GM12878 (cell line): ENCODE measurements around the gene OS9. TPM values are rescaled to one million over a fixed set of nuclear protein-coding genes. Genes with fewer than 3 reads are reported as not detected.

Experiments used
- ATF7 ChIP-seq: fragments of 450-650 bp; IDR thresholded peaks from 2 replicates; pipeline ENCODE4 v1.6.1; 2016; ENCODE audit warnings: low read depth, mild to moderate bottlenecking
- BMI1 ChIP-seq: fragments of 450-650 bp; IDR thresholded peaks from 2 replicates; pipeline ENCODE4 v1.6.1; 2016; ENCODE audit warnings: mild to moderate bottlenecking, moderate library complexity, borderline replicate concordance
- DPF2 ChIP-seq: fragments of 450-650 bp; IDR thresholded peaks from 2 replicates; pipeline ENCODE4 v1.6.1; 2017; ENCODE audit warnings: mild to moderate bottlenecking
- ESRRA ChIP-seq: IDR thresholded peaks from 2 replicates; pipeline ENCODE4 v1.6.1; 2012; ENCODE audit warnings: mild to moderate bottlenecking, low read length, improper control_type of control experiment
- FOS ChIP-seq: IDR thresholded peaks from 3 replicates; pipeline ENCODE4 v1.6.1; 2011; ENCODE audit warnings: borderline replicate concordance; ENCODE audit not compliant: insufficient read length; ENCODE audit errors: extremely low read depth
- IKZF2 ChIP-seq, 2 experiments: fragments of 450-650 bp; IDR thresholded peaks; 2 replicates each; pipeline ENCODE4 v1.6.1; 2017; ENCODE audit warnings: mild to moderate bottlenecking in 2 of 2, moderate library complexity in 2 of 2
- MYC ChIP-seq: IDR thresholded peaks from 2 replicates; pipeline ENCODE4 v1.6.1; 2011; ENCODE audit warnings: mild to moderate bottlenecking, low read length, moderate library complexity, inconsistent platforms; ENCODE audit not compliant: insufficient read depth, insufficient replicate concordance, insufficient read length, severe bottlenecking
- NFXL1 ChIP-seq: fragments of 450-650 bp; IDR thresholded peaks from 2 replicates; pipeline ENCODE4 v1.6.1; 2017; ENCODE audit warnings: antibody characterized with exemption, mild to moderate bottlenecking, borderline replicate concordance
- NFYB ChIP-seq: IDR thresholded peaks from 2 replicates; pipeline ENCODE4 v1.6.1; 2011; ENCODE audit warnings: low read depth, mild to moderate bottlenecking, low read length, improper control_type of control experiment, moderate library complexity; ENCODE audit not compliant: insufficient read depth
- NR2F1 ChIP-seq: fragments of 450-650 bp; conservative IDR thresholded peaks from 2 replicates; pipeline ENCODE4 v1.6.1; 2017; ENCODE audit warnings: mild to moderate bottlenecking
- PAX5 ChIP-seq: IDR thresholded peaks from 2 replicates; pipeline ENCODE4 v1.6.1; 2011; ENCODE audit warnings: low read depth, low read length, borderline replicate concordance
- PML ChIP-seq: IDR thresholded peaks from 2 replicates; pipeline ENCODE4 v1.6.1; 2012; ENCODE audit warnings: low read length, inconsistent platforms
- POLR2A ChIP-seq: IDR thresholded peaks from 2 replicates; pipeline ENCODE4 v1.6.1; 2011; ENCODE audit warnings: low read depth, mild to moderate bottlenecking, low read length
- POLR2AphosphoS5 ChIP-seq: IDR thresholded peaks from 2 replicates; pipeline ENCODE4 v1.6.1; 2011; ENCODE audit warnings: mild to moderate bottlenecking, low read length, inconsistent platforms
- RAD21 ChIP-seq: IDR thresholded peaks from 2 replicates; pipeline ENCODE4 v1.6.1; 2011; ENCODE audit warnings: mild to moderate bottlenecking, low read depth, low read length, moderate library complexity; ENCODE audit not compliant: insufficient read depth
- RCOR1 ChIP-seq: conservative IDR thresholded peaks from 2 replicates; pipeline ENCODE4 v1.6.1; 2012; ENCODE audit warnings: low read depth, low read length, improper control_type of control experiment
- SMC3 ChIP-seq: IDR thresholded peaks from 2 replicates; pipeline ENCODE4 v1.6.1; 2011; ENCODE audit warnings: low read length, improper control_type of control experiment, borderline replicate concordance
- SUZ12 ChIP-seq: fragments of 200-600 bp; sonication (generic); IDR thresholded peaks from one replicate; pipeline ENCODE4 v1.6.1; 2018; ENCODE audit warnings: antibody characterized with exemption, mild to moderate bottlenecking; ENCODE audit not compliant: unreplicated experiment
- ZBED1 ChIP-seq: IDR thresholded peaks from 2 replicates; pipeline ENCODE4 v1.6.1; 2016; ENCODE audit warnings: borderline replicate concordance
- ZNF217 ChIP-seq: fragments of 450-650 bp; IDR thresholded peaks from 2 replicates; pipeline ENCODE4 v1.6.1; 2017; ENCODE audit warnings: antibody characterized with exemption, mild to moderate bottlenecking
- ZNF274 ChIP-seq: IDR thresholded peaks from one replicate; pipeline ENCODE4 v1.8.0; 2011; ENCODE audit not compliant: insufficient read length, insufficient read depth
- polyA plus RNA-seq, 11 experiments: library from polyadenylated mRNA; depleted of rRNA in 4 of 11; unstranded in 6 of 11; stranded (reverse) in 5 of 11; fragments of >200 nt; fragmentation: Nextera tagmentation in 4 of 11; fragmentation: Illumina TruSeq in 1 of 11; extraction: Ambion mirVana in 4 of 11; extraction: Trizol in 1 of 11; gene quantifications; 1 replicate in 1 of 11; 2 replicates in 10 of 11; pipeline versions ENCODE4 v1.2.1 to v1.2.3, GENCODE V29; 2011 to 2016; ENCODE audit warnings: inconsistent platforms in 2 of 11, missing spikeins in 2 of 11, low read depth in 1 of 11
- total RNA-seq, 4 experiments: library from RNA; depleted of rRNA in 3 of 4; stranded (reverse); fragments of >200 nt in 3 of 4; fragmentation: Illumina TruSeq in 1 of 4; extraction: Trizol in 1 of 4; gene quantifications; 2 replicates each; pipeline versions ENCODE4 v1.2.1 to v1.2.3, GENCODE V29; 2013 to 2021
- TF ChIP-seq, protein P1 (sequence below): fragments of 150-350 bp; IDR thresholded peaks from 2 replicates; pipeline ENCODE4 v1.6.1; 2016; ENCODE audit warnings: low read depth, low read length
- TF ChIP-seq, protein P2 (sequence below): fragments of 450-650 bp; IDR thresholded peaks from 2 replicates; pipeline ENCODE4 v1.6.1; 2018; ENCODE audit warnings: mild to moderate bottlenecking, low read depth, moderate library complexity; ENCODE audit not compliant: partially characterized antibody
- TF ChIP-seq, protein P3 (sequence below): IDR thresholded peaks from 2 replicates; pipeline ENCODE4 v1.6.1; 2011; ENCODE audit warnings: borderline replicate concordance, low read depth, mild to moderate bottlenecking, moderate library complexity, low read length; ENCODE audit not compliant: insufficient read depth, poor library complexity, severe bottlenecking

The OS9 gene
- total and polyA plus RNA-seq, 10 of the 15 experiments (the other 5 are each of a cell fraction or from before 2014, with no cell fraction given) = 5.2 to 106 (median 79.1) TPM

DNA sequence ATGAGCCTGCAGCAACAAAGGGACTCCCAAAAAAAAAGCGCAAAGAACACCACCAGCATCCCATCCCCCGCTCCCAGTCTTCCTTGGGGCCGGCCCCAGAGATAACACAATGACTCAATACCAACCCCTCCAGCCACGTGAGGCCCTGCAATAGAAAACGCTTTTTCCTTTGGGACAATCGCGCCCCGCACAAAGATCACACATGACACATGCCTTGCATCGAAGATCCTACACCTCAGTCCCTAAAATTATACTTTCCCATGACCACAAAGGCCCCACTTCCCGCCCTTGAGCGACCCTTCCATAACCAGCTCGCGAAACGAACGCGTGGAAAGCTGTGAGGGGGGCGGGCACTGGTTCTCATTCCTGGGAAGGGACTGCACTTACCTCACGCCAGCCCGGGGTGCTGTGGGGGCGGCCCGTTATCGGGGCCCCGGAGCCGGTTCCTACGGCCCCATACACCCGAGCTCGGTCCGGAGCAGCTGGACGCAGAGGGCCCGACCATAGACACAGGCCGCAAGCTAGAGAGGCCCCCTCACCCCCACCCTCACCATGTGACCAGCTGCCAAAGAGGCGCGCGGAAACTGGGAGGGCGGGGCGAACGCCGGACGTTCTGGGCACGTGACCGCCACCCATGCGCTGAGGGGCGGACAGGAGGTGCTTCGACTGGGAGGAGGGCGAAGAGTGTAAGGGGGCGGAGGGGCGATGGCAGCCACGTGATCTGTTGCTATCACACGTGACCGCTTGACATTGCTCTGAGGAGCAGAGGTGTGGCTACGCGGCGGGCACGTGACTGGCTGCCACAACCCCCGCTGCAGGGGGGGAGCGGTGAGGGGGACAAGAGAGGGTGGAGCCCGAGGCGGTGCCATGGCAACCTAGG, 58.1 kb downstream of the OS9 start, which contains the start of gene CDK4 (continued):
- no peak for TF ChIP-seq SUZ12
- 0 out of 2 replicates have a peak, but pooled peaks have one; percentile 60 for TF ChIP-seq NFYB
- peak; percentile 97 for TF ChIP-seq BMI1
- TF ChIP-seq RCOR1 = no peak
- TF ChIP-seq, protein P1, sequence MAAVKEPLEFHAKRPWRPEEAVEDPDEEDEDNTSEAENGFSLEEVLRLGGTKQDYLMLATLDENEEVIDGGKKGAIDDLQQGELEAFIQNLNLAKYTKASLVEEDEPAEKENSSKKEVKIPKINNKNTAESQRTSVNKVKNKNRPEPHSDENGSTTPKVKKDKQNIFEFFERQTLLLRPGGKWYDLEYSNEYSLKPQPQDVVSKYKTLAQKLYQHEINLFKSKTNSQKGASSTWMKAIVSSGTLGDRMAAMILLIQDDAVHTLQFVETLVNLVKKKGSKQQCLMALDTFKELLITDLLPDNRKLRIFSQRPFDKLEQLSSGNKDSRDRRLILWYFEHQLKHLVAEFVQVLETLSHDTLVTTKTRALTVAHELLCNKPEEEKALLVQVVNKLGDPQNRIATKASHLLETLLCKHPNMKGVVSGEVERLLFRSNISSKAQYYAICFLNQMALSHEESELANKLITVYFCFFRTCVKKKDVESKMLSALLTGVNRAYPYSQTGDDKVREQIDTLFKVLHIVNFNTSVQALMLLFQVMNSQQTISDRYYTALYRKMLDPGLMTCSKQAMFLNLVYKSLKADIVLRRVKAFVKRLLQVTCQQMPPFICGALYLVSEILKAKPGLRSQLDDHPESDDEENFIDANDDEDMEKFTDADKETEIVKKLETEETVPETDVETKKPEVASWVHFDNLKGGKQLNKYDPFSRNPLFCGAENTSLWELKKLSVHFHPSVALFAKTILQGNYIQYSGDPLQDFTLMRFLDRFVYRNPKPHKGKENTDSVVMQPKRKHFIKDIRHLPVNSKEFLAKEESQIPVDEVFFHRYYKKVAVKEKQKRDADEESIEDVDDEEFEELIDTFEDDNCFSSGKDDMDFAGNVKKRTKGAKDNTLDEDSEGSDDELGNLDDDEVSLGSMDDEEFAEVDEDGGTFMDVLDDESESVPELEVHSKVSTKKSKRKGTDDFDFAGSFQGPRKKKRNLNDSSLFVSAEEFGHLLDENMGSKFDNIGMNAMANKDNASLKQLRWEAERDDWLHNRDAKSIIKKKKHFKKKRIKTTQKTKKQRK = no peak
- peak; percentile 74 for TF ChIP-seq MYC
- TF ChIP-seq, protein P2, sequence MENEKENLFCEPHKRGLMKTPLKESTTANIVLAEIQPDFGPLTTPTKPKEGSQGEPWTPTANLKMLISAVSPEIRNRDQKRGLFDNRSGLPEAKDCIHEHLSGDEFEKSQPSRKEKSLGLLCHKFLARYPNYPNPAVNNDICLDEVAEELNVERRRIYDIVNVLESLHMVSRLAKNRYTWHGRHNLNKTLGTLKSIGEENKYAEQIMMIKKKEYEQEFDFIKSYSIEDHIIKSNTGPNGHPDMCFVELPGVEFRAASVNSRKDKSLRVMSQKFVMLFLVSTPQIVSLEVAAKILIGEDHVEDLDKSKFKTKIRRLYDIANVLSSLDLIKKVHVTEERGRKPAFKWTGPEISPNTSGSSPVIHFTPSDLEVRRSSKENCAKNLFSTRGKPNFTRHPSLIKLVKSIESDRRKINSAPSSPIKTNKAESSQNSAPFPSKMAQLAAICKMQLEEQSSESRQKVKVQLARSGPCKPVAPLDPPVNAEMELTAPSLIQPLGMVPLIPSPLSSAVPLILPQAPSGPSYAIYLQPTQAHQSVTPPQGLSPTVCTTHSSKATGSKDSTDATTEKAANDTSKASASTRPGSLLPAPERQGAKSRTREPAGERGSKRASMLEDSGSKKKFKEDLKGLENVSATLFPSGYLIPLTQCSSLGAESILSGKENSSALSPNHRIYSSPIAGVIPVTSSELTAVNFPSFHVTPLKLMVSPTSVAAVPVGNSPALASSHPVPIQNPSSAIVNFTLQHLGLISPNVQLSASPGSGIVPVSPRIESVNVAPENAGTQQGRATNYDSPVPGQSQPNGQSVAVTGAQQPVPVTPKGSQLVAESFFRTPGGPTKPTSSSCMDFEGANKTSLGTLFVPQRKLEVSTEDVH = no peak
- TF ChIP-seq FOS = peak; percentile 92
- TF ChIP-seq ZNF217 = no peak
- TF ChIP-seq POLR2AphosphoS5 = peak; percentile 69
- peak; percentile 79; the same call in 1 of the 2 replicates for TF ChIP-seq PAX5
- TF ChIP-seq DPF2 = 0 out of 2 replicates have a peak, but pooled peaks have one; percentile 50
- TF ChIP-seq, protein P3, sequence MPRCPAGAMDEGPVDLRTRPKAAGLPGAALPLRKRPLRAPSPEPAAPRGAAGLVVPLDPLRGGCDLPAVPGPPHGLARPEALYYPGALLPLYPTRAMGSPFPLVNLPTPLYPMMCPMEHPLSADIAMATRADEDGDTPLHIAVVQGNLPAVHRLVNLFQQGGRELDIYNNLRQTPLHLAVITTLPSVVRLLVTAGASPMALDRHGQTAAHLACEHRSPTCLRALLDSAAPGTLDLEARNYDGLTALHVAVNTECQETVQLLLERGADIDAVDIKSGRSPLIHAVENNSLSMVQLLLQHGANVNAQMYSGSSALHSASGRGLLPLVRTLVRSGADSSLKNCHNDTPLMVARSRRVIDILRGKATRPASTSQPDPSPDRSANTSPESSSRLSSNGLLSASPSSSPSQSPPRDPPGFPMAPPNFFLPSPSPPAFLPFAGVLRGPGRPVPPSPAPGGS = no peak
- no peak for TF ChIP-seq ZNF274
- peak; percentile 41 to 47; a peak in 2 of 4 replicates for TF ChIP-seq IKZF2 (IDR thresholded peaks at IDR 0.05)
- peak; percentile 67; the same call in 1 of the 2 replicates for TF ChIP-seq PML
- TF ChIP-seq ZBED1 = no peak
- TF ChIP-seq ESRRA = peak; percentile 64; the same call in 1 of the 2 replicates
- TF ChIP-seq ATF7 = 0 out of 2 replicates have a peak, but pooled peaks have one; percentile 60
- TF ChIP-seq RAD21 = no peak
- TF ChIP-seq NR2F1 = no peak; the same call in 1 of the 2 replicates
- no peak for TF ChIP-seq NFXL1
- no peak for TF ChIP-seq SMC3
- TF ChIP-seq POLR2A = peak; percentile 94
